Bronchial epithelial cell (primary cell): ENCODE results near the gene IPCEF1. TPM values are rescaled to one million over a fixed set of nuclear protein-coding genes. Genes with fewer than 3 reads are reported as not detected.
"Not testable (repeated sequence)": the region's sequence is repeated elsewhere in the genome, so short reads cannot be mapped to it uniquely, and the experiment has no call there.

Source experiments
- DNase-seq: peaks from one replicate; pipeline ENCODE4 v3.0.0-alpha.2; 2010; ENCODE audit warnings: low read depth
- FAIRE-seq: peaks from 2 replicates; lab custom pipeline; 2011; peaks lifted over from hg19 to GRCh38; lab: Jason Lieb, UNC
- H3K27me3 ChIP-seq: 2 replicates; pipeline ENCODE4 v1.5.1; 2011; ENCODE audit warnings: low read length; ENCODE audit not compliant: control insufficient read depth, insufficient read depth
- H3K36me3 ChIP-seq: 2 replicates; pipeline ENCODE4 v1.5.1; 2011; ENCODE audit warnings: low read length; ENCODE audit not compliant: control insufficient read depth, insufficient read depth
- H3K4me3 ChIP-seq: 2 replicates; pipeline ENCODE4 v1.5.1; 2011; ENCODE audit warnings: mild to moderate bottlenecking, low read depth, low read length, control low read depth
- total RNA-seq: library from RNA; depleted of rRNA; stranded (reverse); fragments of >200 nt; gene quantifications from 2 replicates; pipeline ENCODE4 v1.2.1, GENCODE V29; 2014
- TF ChIP-seq, protein P1 (sequence below): IDR thresholded peaks from 2 replicates; pipeline ENCODE4 v1.5.1; 2011; ENCODE audit warnings: mild to moderate bottlenecking, moderate library complexity, low read length, control low read depth, inconsistent platforms; ENCODE audit not compliant: insufficient read depth, severe bottlenecking

Gene IPCEF1
- total RNA-seq, 1 donor from 2014 or later = under 0.01 TPM

DNA sequence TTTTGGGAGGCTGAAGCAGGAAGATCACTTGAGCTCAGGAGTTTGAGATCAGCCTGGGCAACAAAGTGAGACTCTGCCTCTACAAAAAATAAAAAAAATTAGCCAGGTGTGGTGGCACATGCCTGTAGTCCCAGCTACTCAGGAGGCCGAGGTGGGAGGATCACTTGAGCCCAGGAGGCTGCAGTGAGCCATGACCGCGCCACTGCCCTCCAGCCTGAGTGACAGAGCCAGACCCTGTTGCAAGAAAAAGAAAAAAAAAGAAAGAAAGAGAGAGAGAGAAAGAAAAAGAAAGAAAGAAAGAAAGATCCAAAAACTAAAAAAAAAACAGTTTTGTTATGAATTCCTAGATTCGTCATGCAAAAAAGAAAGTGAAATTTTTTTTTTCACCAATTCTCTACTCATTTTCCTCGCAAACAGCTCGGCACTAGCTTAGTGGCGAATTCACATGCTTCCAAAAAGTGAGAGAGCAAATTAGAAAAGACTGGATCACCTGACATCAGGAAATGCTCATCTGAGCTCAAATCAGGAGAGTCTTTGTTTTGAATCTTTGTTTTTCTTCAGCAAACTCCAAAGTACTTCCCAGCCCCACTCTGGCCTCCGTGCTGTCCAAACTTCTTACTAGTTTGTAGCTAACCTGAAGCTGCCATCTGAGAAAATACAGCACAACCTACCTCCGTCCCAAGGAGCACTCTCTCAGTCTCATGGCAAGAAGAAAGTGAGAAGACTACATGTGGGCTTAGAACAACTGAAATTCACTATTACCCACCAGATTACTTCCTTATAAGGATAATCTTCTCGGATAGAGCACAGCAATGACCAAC, 27.0 kb downstream of the IPCEF1 start:
- H3K4me3 ChIP-seq = no peak overlapping the region
- no peaks in the 10 kb centered on the region for H3K27me3 ChIP-seq
- H3K36me3 ChIP-seq = no peaks in the 10 kb centered on the region
- no peak for DNase-seq
- no peak for FAIRE-seq
- TF ChIP-seq, protein P1, sequence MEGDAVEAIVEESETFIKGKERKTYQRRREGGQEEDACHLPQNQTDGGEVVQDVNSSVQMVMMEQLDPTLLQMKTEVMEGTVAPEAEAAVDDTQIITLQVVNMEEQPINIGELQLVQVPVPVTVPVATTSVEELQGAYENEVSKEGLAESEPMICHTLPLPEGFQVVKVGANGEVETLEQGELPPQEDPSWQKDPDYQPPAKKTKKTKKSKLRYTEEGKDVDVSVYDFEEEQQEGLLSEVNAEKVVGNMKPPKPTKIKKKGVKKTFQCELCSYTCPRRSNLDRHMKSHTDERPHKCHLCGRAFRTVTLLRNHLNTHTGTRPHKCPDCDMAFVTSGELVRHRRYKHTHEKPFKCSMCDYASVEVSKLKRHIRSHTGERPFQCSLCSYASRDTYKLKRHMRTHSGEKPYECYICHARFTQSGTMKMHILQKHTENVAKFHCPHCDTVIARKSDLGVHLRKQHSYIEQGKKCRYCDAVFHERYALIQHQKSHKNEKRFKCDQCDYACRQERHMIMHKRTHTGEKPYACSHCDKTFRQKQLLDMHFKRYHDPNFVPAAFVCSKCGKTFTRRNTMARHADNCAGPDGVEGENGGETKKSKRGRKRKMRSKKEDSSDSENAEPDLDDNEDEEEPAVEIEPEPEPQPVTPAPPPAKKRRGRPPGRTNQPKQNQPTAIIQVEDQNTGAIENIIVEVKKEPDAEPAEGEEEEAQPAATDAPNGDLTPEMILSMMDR = no peak

DNA sequence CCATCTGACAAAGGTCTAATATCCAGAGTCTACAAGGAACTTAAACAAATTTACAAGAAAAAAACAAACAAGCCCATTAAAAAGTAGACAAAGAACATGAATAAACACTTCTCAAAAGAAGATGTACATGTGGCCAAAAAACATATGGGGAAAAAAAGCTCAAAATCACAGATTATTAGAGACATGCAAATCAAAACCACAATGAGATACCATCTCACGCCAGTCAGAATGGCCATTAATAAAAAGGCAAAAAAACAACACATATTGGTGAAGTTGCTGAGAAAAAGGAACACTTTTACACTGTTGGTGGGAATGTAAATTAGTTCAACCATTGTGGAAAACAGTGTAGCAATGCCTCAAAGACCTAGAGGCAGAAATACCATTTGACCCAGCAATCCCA, 29.3 kb downstream of the IPCEF1 start:
- H3K4me3 ChIP-seq, FAIRE-seq, H3K36me3 ChIP-seq, DNase-seq, H3K27me3 ChIP-seq: not testable (repeated sequence)

DNA sequence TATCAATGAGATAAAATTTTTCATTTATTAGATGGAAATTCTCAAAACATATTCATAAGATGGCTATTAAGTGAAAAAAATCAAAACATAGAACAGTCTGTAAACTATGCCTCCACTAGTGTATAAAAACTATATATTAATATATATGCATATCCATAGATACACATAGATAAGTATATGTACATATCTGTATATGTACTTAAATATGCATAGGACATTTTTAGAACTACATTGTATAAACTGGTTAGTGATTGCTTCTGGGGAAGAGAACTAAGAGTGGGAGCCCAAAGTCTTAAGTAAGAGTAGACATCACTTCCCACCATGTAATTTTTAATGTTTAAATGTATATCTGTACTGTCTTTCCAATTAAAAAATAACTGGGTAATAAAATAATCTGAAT, 31.5 kb downstream of the IPCEF1 start:
- H3K27me3 ChIP-seq = no peaks in the 10 kb centered on the region
- H3K36me3 ChIP-seq = no peaks in the 10 kb centered on the region
- DNase-seq = no peak
- TF ChIP-seq, protein P1 = no peak
- H3K4me3 ChIP-seq = no peak overlapping the region
- FAIRE-seq = no peak

DNA sequence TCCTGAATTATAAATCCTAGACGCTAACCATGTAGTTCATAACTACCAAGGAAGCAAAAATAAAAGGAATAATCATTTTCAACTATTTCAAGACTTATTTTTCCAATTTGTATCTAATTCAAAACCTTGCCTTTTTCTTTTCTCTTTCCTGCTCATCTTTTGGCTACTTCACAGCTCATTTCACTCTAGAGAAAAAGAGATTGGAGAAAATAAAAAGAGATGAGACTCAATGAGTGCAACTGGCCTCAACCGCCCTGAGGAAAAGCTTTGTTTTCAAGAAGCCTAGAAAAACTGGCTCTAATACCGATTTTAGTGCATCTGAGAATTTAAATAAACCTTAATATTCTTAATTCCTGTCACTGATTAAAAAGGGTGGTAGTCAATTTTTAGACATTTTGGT, 36.4 kb downstream of the IPCEF1 start:
- Histone ChIP-seq H3K36me3 (no peaks in the 10 kb centered on the region), H3K4me3 (no peak overlapping the region), H3K27me3 (no peaks in the 10 kb centered on the region)
- DNase-seq (no peak), FAIRE-seq (no peak)
- TF ChIP-seq, protein P1 = no peak

DNA sequence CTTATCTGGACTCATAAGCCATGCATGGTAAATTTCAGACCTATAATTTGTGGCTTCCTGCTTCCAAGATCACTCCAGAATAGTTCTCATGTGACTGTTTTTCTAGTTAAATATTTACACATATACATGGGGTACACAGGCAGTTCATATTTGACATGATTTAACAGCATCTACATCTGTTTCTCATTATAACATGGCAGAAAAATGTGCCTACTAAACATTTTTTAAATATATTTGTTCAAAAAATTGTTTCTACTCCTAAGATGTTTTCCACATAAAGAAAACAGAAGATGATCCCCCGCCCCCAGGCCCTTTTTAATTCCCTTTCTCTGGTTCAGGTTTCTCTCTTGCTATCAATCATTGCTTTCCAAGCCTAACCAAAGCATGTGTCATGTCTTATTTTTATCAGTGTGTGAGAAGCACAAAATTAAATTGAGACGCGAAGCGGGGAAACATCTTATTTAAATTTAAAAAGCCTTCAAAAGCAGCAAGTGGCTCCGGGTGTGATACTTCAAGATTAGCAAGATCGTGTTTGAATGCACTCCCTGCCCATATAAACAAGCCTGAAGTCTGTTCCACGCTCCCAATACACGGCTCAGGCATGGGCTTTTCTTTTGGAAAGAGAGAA, 37.3 kb downstream of the IPCEF1 start:
- DNase-seq = no peak
- no peaks in the 10 kb centered on the region for H3K36me3 ChIP-seq
- H3K4me3 ChIP-seq = no peak overlapping the region
- no peak for FAIRE-seq
- no peaks in the 10 kb centered on the region for H3K27me3 ChIP-seq
- TF ChIP-seq, protein P1 = no peak

DNA sequence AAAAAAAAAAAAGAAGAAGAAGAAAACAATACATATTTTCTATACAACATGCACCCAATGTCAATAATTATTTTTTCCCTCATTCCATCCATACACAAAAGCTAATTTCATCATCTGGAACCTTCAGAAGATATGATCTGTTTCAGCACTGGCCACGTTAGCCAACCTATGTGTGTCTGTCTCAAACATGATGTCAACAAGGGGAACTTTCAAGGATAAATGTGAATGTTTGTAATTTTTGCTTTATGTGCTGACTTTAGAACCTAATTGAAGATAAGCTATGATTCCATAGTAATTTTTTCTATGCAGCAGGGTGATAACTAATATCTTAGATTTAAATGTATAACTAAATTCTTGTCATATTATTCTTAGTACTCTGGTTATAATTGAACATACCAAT, 37.9 kb downstream of the IPCEF1 start:
- TF ChIP-seq, protein P1 = no peak
- no peaks in the 10 kb centered on the region for H3K36me3 ChIP-seq
- no peaks in the 10 kb centered on the region for H3K27me3 ChIP-seq
- FAIRE-seq = no peak
- DNase-seq = no peak
- no peak overlapping the region for H3K4me3 ChIP-seq
